22Rv1 (cell line): ENCODE measurements around the gene SDK2.

Experiments
- ZFX ChIP-seq: fragments of 450-650 bp; IDR thresholded peaks from 2 replicates; pipeline ENCODE4 v1.6.1; 2017; ENCODE audit warnings: antibody characterized with exemption, borderline replicate concordance
- TF ChIP-seq, protein P1 (sequence below): fragments of 450-650 bp; IDR thresholded peaks from 2 replicates; pipeline ENCODE4 v1.5.1; 2017; ENCODE audit warnings: mild to moderate bottlenecking

DNA sequence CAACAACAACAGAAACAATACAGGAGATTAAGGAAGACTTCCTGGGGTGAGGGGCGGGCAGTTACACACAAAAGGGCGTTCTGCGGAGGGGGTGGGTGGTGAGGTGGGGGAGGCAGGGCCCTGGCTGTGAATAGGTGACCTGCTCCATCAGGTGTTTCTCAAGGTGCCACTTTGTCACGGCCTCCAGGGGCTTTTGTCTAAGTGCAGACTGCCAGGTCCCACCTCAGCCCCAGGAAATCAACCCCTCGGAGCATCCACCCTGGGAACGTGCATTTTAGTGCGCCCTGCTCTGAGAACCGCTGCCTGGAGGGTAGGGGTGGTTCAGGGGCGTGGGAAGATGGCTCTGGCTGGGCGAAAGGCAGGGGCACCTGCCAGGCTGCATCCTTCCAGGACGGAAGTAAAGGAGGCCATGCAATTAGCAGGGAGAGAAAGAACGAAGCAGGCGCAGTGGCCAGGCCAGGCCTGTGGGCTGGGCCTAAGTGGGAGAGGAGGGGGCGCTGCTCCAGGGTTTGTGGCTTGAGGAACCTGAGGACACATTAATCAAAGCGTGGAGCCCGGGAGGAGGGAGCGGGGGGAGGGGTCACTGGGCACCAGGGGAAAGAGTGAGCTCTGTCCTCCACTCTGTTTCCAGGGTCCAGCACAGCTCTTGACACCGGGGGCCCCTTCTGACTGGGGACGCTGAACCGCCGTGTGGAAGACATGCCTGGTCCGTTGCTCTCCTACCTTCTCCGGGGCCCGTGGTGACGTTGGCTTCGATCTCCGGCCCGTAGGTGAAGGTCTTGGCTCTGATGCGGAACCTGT, 283.1 kb downstream of the SDK2 start:
- TF ChIP-seq, protein P1, sequence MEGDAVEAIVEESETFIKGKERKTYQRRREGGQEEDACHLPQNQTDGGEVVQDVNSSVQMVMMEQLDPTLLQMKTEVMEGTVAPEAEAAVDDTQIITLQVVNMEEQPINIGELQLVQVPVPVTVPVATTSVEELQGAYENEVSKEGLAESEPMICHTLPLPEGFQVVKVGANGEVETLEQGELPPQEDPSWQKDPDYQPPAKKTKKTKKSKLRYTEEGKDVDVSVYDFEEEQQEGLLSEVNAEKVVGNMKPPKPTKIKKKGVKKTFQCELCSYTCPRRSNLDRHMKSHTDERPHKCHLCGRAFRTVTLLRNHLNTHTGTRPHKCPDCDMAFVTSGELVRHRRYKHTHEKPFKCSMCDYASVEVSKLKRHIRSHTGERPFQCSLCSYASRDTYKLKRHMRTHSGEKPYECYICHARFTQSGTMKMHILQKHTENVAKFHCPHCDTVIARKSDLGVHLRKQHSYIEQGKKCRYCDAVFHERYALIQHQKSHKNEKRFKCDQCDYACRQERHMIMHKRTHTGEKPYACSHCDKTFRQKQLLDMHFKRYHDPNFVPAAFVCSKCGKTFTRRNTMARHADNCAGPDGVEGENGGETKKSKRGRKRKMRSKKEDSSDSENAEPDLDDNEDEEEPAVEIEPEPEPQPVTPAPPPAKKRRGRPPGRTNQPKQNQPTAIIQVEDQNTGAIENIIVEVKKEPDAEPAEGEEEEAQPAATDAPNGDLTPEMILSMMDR: no peak
- TF ChIP-seq ZFX: no peak
